T-helper 9 cell (primary cell): ENCODE results near the gene FHOD3.
A peak's percentile ranks its signal among the peaks of the same experiment; 100 is the strongest.

Source experiments
- DNase-seq: peaks from one replicate; pipeline ENCODE4 v3.0.0-alpha.2; 2020

Gene FHOD3

DNA sequence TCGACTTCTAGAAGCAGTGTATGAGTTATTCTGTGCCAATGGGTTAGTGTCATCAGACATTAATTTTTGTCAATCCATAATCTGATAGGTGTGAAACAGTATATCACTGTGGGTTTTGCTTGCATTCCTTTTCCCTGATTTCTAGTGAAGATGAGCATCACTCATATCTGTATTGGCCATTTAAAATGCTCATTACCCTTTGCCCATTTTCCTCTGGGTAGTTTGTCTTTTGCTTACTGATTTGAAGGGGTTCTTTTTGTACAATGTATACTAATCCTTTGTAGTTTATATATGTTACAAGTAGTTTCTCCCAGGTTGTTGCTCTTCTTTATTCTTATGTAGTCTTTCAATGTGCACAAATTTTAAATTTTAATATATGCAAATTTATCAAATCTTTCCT, 379.1 kb downstream of the FHOD3 start:
- no peak for DNase-seq

- no peak for DNase-seq
These were observed 382.5 kb downstream of the FHOD3 start for GRCh38 chr18:36680042-36680441.

GRCh38 chr18:36685580-36685979, 388.1 kb downstream of the FHOD3 start:
- no peak for DNase-seq

- DNase-seq = peak; percentile 7
These were observed 390.8 kb downstream of the FHOD3 start for GRCh38 chr18:36688020-36688965.

DNA sequence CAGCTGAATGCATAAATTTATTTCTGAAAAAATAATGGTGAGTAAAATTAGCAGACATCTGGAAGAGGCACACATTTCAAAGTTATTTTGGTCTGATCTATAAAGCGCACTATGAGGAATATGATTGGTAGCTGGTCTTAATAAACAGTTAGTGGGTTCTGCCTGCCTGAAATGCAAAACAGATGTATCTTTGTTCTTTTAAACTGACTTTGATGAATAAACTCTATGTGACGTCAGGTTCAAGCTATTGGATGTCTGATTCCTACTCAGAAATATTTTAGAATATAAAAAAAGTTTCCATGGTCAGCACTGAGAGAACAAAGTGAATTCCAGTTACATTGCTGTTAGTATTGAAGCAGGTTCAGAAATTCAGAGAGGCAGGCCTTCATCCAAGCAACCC, 394.9 kb downstream of the FHOD3 start:
- DNase-seq = no peak

GRCh38 chr18:36692921-36693332, 395.4 kb downstream of the FHOD3 start:
- no peak for DNase-seq

GRCh38 chr18:36693931-36694620, 396.6 kb downstream of the FHOD3 start:
- no peak for DNase-seq

DNA sequence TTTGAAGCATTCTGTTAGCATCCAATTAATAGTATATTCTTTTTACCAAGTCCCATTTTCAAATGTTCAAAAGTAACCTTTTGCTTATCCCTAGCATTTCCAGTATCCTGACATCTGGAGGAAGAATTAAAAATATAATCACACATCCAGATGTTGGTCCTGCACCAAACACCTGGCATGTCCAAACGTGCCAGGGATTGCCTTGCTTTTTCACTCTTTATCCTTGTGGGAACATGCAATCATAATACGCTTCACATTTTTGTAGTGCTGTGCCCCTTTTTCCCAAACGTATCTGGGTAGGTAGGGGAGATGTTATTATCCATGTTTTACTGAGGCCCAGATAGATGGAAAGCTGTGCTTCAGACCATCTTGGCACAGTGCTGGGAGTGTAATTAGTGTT, 398.3 kb downstream of the FHOD3 start:
- DNase-seq = no peak

DNA sequence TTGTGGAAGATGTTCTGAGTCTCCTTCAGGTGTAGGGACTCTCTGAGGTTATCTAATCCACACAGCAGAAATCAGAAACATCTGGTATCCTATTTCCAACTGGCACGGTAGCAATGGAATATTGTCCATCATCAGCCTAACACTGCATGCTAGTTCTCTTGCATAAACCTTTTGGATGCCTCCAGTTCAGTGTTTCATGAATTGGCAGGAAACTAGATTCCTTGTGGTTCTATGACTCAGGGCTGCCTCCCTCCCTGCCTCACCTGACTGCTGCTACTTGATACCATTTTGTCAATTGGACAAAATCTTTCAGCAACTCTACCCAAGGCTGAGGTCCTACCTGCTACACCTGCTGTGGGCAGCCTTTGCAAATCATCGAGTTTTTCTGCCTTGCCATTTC, 400.4 kb downstream of the FHOD3 start:
- DNase-seq = no peak

- DNase-seq = no peak
These were observed 403.4 kb downstream of the FHOD3 start for GRCh38 chr18:36700955-36701354.

GRCh38 chr18:36702401-36703013, 405.0 kb downstream of the FHOD3 start:
- no peak for DNase-seq

GRCh38 chr18:36704156-36704555, 406.6 kb downstream of the FHOD3 start:
- DNase-seq = no peak

DNA sequence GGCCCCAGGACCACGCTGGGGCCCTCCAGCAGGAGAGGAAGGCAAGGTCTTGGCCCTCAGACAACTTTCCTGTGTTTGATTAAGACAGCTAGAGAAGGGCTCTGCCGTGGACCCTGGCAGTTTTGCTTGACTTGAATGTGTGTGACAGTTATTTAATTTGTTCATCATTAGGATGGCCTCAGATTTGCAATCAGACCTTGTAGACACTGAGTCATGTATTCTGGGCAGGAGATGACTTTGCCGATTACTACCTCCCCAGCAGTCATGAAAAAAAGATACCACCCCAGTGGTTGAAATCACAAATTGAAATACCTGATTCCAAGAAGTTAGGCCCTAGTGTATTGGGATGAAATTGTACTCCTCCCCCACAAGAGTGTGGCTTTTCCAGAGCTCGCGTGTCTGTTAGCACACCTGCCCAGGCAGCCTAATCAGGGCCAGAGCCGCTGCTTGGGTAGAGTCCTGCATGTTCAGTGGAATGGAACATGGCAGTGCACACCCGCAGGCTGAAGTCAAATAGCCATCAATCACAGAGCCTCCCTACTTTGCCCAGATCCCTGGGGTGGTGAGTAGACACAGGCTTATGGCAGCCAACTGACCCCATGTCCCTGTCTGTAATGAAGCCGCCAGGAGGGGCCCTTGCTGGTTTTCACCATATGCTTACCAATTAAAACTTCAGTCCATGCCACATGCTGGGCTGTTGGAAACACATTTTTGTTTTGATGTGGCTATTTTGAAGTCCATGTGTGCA, 408.8 kb downstream of the FHOD3 start:
- no peak for DNase-seq

DNA sequence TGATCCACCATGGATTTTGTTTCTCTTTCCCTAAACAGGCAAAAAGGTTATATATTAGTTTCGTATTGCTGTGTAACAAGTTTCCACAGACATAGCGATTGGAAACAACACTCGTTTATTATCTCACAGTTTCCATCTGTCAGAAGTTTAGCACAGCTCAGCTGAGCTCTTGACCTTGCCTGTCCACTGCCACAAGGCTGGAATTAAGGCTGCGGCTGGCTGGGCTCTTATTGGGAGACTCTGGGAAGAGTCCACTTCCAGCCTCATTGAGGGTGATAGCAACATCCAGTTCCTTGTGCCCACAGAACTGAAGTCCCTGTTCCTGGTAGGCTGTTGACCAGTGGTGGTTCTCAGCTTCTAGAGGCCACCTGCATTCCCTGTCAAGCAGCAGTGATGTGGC, 410.9 kb downstream of the FHOD3 start:
- DNase-seq = no peak

DNA sequence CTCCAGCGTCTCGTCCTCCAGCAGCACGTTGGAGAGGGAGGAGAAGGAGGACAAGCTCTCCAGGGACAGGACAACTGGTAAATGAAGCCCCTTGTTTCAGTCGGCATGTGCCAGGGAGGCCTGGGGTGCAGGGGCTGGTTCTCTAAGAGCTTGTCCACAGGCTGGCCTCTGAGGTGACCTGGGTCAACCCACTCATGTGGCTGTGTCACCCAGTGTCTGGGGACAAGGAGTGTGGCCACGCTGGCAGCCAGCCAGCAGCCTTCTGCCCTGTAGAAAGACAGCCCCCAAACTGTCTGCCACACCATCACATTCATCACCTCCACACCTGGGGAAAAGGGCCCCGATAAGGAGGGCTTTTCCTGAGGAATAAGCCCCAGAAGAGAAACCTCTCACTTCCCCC, 411.8 kb downstream of the FHOD3 start:
- DNase-seq = no peak

- DNase-seq = no peak
These were observed 413.7 kb downstream of the FHOD3 start for GRCh38 chr18:36711014-36711725.

GRCh38 chr18:36711813-36712444, 414.4 kb downstream of the FHOD3 start:
- DNase-seq = no peak

- no peak for DNase-seq
These were observed 417.0 kb downstream of the FHOD3 start for GRCh38 chr18:36714476-36714875.

DNA sequence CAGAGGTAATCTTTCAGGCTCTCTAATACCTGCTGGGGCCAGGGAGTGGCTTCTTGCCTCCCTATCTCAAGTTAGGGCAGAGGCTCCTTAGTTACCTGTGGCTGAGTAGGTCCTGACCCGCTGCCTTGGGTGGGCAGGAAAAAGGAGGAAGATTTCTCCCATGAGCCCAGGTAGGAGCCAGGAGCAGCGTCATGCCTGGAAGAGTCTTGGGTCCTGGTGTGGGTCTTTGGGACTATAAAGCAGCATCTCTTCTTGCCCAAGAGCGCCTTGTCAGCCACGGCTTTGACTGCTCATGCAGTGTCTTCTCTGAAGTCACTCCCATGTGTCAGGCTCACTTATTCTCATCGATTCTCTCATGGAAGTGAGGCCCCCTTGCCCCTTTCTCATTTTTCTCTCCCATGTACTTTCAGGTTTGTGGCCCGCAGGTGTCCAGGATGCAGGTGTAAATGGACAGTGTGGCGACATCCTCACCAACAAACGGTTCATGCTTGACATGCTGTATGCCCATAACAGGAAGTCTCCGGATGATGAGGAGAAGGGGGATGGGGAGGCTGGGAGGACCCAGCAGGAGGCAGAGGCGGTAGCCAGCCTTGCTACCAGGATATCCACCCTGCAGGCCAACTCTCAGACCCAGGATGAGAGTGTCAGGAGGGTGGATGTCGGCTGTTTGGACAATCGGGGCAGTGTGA, 420.1 kb downstream of the FHOD3 start:
- DNase-seq = no peak

- DNase-seq = no peak
These were observed 421.3 kb downstream of the FHOD3 start for GRCh38 chr18:36718705-36719328.

- no peak for DNase-seq
These were observed 422.1 kb downstream of the FHOD3 start for GRCh38 chr18:36719630-36720029.
